GM12892 (cell line): ENCODE data around the gene SSUH2.

ENCODE experiments used
- POLR2A ChIP-seq: IDR thresholded peaks from 2 replicates; pipeline ENCODE4 v1.6.1; 2011; ENCODE audit warnings: low read depth, low read length, control low read depth
- POLR2AphosphoS5 ChIP-seq: IDR thresholded peaks from 2 replicates; pipeline ENCODE4 v1.6.1; 2011; ENCODE audit warnings: low read depth, low read length, control low read depth
- TAF1 ChIP-seq: IDR thresholded peaks from 2 replicates; pipeline ENCODE4 v1.6.1; 2011; ENCODE audit warnings: low read depth, mild to moderate bottlenecking, control low read depth, low read length, borderline replicate concordance

DNA sequence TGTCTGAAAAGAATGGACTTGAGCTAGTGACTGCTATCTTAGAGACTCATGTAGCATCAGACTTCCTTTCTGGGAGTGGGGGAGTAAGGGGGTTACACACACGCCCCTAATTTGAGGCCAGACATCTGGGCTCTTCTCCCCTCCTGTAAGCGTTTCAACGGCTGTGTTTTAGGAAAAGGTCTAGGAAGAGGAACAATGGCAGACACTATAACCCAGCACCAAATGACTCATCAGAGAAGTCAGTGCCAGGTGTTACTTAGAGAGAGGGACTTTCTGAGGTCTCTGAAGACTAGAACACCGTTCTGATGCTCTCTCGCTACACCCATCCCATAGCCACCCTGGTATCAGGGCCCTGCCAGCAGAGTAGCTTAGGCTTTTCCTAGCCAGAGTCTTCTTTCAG, 65.5 kb downstream of the SSUH2 start:
- no peak for TF ChIP-seq POLR2AphosphoS5
- TF ChIP-seq POLR2A: no peak
- TF ChIP-seq TAF1: no peak
